ENCODE data around the gene FOS.

- TF ChIP-seq, protein P1, sequence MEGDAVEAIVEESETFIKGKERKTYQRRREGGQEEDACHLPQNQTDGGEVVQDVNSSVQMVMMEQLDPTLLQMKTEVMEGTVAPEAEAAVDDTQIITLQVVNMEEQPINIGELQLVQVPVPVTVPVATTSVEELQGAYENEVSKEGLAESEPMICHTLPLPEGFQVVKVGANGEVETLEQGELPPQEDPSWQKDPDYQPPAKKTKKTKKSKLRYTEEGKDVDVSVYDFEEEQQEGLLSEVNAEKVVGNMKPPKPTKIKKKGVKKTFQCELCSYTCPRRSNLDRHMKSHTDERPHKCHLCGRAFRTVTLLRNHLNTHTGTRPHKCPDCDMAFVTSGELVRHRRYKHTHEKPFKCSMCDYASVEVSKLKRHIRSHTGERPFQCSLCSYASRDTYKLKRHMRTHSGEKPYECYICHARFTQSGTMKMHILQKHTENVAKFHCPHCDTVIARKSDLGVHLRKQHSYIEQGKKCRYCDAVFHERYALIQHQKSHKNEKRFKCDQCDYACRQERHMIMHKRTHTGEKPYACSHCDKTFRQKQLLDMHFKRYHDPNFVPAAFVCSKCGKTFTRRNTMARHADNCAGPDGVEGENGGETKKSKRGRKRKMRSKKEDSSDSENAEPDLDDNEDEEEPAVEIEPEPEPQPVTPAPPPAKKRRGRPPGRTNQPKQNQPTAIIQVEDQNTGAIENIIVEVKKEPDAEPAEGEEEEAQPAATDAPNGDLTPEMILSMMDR (IDR thresholded peaks at IDR 0.05) = no peak
- TF ChIP-seq POLR2A (IDR thresholded peaks at IDR 0.05) = no peak
These were observed 14.6 kb upstream of the FOS start for GRCh38 chr14:75264036-75264435.
